ENCODE results near the gene ALKBH5. TPM values are rescaled to one million over a fixed set of nuclear protein-coding genes. Genes with fewer than 3 reads are reported as not detected.

The ALKBH5 gene
- total and polyA plus RNA-seq, 2 experiments from 2014 or later: 56.6 to 78.3 TPM

DNA sequence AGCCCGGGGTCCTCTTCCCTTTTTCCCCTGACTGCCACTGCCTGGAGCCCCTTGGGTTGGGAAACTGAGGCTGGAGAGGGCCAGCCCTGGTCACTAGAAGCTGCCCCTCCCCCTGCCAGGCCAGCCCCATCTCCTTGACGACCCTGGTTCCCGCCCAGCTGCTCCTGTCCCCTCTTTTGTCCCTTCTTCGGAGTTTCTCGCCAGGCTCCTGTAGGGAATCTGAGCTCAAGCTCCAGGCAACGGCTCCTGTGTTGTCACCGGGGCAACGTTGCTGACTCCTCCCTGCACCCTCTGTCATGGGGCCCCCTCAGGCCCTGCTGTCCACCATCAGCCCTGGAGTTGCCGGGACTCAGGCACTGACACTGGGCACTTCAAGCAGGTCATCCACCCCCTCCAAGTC, 47.5 kb downstream of the ALKBH5 start:
- TF ChIP-seq CTCF (IDR thresholded peaks at IDR 0.05; ENCODE audit: poor library complexity) (no peak), EZH2 (IDR thresholded peaks at IDR 0.05; ENCODE audit: borderline replicate concordance) (no peak), EZH2phosphoT487 (IDR thresholded peaks at IDR 0.05; ENCODE audit: low read depth, severe bottlenecking, unreplicated experiment) (no peak)
- Histone ChIP-seq H3K4me1 (ENCODE audit: insufficient read depth) (peaks cover 14% of the 10 kb centered on the region), H3K4me2 (no peak overlapping the region), H3K79me2 (peaks cover 50% of the 10 kb centered on the region), H3K36me3 (replicated peaks; ENCODE audit: insufficient read depth, low read depth) (no peaks in the 10 kb centered on the region), H4K20me1 (ENCODE audit: insufficient read depth, poor library complexity, severe bottlenecking) (peaks cover 26% of the 10 kb centered on the region), H3K27me3 (no peaks in the 10 kb centered on the region), H3K9me2 (replicated peaks; ENCODE audit: insufficient read depth) (no peaks in the 10 kb centered on the region), H3K4me3 (no peak overlapping the region), H3K27ac (no peak overlapping the region), H3K9me3 (ENCODE audit: low read depth) (no peaks in the 10 kb centered on the region), H2AFZ (no peak overlapping the region)
- DNase-seq (ENCODE audit: low spot score): no peak
- 52% methylated on average over 9 of the region's 9 CpGs for WGBS (ENCODE audit: low lambda C conversion rate, missing lambda C conversion rate)

DNA sequence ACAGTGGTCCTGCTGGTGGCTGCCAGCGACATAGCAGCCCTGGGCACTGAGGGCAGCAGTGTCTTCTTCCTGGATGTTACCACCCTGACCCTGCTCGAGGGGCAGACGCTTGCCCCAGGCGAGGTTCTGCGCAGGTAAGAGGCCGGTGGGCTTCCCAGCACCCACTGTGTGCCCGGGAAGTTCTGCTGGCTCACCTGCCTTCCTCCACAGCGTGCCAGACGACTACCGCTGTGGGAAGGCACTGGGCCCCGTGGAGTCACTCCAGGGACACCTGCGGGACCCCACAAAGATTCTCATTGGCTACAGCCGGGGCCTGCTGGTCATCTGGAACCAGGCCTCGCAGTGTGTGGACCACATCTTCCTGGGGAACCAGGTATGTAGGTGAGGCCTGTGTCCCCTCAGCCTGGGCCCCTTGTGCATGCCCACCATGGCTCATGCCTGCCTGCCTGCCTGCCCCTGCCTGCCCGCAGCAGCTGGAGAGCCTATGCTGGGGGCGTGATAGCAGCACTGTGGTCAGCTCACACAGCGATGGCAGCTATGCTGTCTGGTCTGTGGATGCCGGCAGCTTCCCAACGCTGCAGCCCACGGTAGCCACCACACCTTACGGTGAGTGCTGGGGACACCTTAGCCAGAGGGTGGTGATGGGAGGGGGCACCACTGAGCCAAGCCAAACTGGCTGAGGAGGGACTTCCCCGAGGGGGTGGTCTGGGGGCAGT, 50.3 kb downstream of the ALKBH5 start:
- Histone ChIP-seq H3K4me2 (no peak overlapping the region), H3K4me3 (no peak overlapping the region), H3K79me2 (peaks cover 22% of the 10 kb centered on the region), H3K4me1 (ENCODE audit: insufficient read depth) (no peaks in the 10 kb centered on the region), H3K27me3 (no peaks in the 10 kb centered on the region), H2AFZ (no peak overlapping the region), H4K20me1 (ENCODE audit: insufficient read depth, poor library complexity, severe bottlenecking) (peaks cover 17% of the 10 kb centered on the region), H3K9me2 (replicated peaks; ENCODE audit: insufficient read depth) (no peaks in the 10 kb centered on the region), H3K27ac (no peak overlapping the region), H3K36me3 (replicated peaks; ENCODE audit: insufficient read depth, low read depth) (no peaks in the 10 kb centered on the region), H3K9me3 (ENCODE audit: low read depth) (no peaks in the 10 kb centered on the region)
- no peak for TF ChIP-seq EZH2phosphoT487 (IDR thresholded peaks at IDR 0.05; ENCODE audit: low read depth, severe bottlenecking, unreplicated experiment)
- no peak for TF ChIP-seq CTCF (IDR thresholded peaks at IDR 0.05; ENCODE audit: poor library complexity)
- DNase-seq (ENCODE audit: low spot score): no peak
- WGBS (ENCODE audit: low lambda C conversion rate, missing lambda C conversion rate): 98% methylated on average over 21 of the region's 22 CpGs

- Histone ChIP-seq H3K9me2 (replicated peaks; ENCODE audit: insufficient read depth) (no peaks in the 10 kb centered on the region), H3K9me3 (ENCODE audit: low read depth) (no peaks in the 10 kb centered on the region), H3K36me3 (replicated peaks; ENCODE audit: insufficient read depth, low read depth) (no peaks in the 10 kb centered on the region), H3K27me3 (no peaks in the 10 kb centered on the region), H3K4me2 (no peak overlapping the region), H3K4me1 (ENCODE audit: insufficient read depth) (no peaks in the 10 kb centered on the region), H3K27ac (no peak overlapping the region), H2AFZ (no peak overlapping the region), H4K20me1 (ENCODE audit: insufficient read depth, poor library complexity, severe bottlenecking) (peaks cover 11% of the 10 kb centered on the region), H3K79me2 (peaks cover 13% of the 10 kb centered on the region), H3K4me3 (no peak overlapping the region)
- no peak for DNase-seq (ENCODE audit: low spot score)
- 98% methylated on average over 22 of the region's 22 CpGs for WGBS (ENCODE audit: low lambda C conversion rate, missing lambda C conversion rate)
- TF ChIP-seq EZH2 (IDR thresholded peaks at IDR 0.05; ENCODE audit: borderline replicate concordance) (no peak), EZH2phosphoT487 (IDR thresholded peaks at IDR 0.05; ENCODE audit: low read depth, severe bottlenecking, unreplicated experiment) (no peak), CTCF (IDR thresholded peaks at IDR 0.05; ENCODE audit: poor library complexity) (no peak)
These were observed 51.3 kb downstream of the ALKBH5 start for GRCh38 chr17:18234853-18235380.
